Mucosa of descending colon (tissue), 3 donors: Measurements from ENCODE around the gene SNX30. TPM values are rescaled to one million over a fixed set of nuclear protein-coding genes. Genes with fewer than 3 reads are reported as not detected.

ENCODE experiments used
- ATAC-seq: fragments of 200-7000 bp; cut with Tn5 transposase; one replicate; pipeline ENCODE4 v1.9.1; 2020; ENCODE audit warnings: mild to moderate bottlenecking, moderate library complexity
- DNase-seq, 3 donors: peaks; one replicate each; pipeline ENCODE4 v3.0.0-alpha.2; 2020
- H3K36me3 ChIP-seq: fragments of 200-600 bp; one replicate; pipeline ENCODE4 v1.8.0; 2021; ENCODE audit warnings: low read depth, mild to moderate bottlenecking
- H3K4me1 ChIP-seq: fragments of 200-600 bp; one replicate; pipeline ENCODE4 v1.8.0; 2021; ENCODE audit warnings: low read depth, mild to moderate bottlenecking
- H3K4me3 ChIP-seq: fragments of 200-600 bp; one replicate; pipeline ENCODE4 v1.8.0; 2021; ENCODE audit warnings: mild to moderate bottlenecking
- H3K9me3 ChIP-seq: fragments of 200-600 bp; one replicate; pipeline ENCODE4 v1.8.0; 2021; ENCODE audit warnings: mild to moderate bottlenecking
- CTCF ChIP-seq: fragments of 200-600 bp; IDR thresholded peaks from one replicate; pipeline ENCODE4 v1.8.0; 2022; ENCODE audit warnings: antibody characterized with exemption, mild to moderate bottlenecking
- intact Hi-C, 2 donors: fragments of 100-400 bp; cut with DNase I in 1 of 2; cut with micrococcal nuclease in 1 of 2; formaldehyde crosslinking; loops; one replicate each; pipeline versions ENCODE4 v1.11.0 to v1.11.1; 2022; cut with DNase I, micrococcal nuclease
- total RNA-seq, 3 donors: library from RNA; stranded (reverse); fragmentation: NEBNext Ultra II Directional in 2 of 3; extraction: Animal tissue kit (Norgen Biotek cat#: 25700) in 2 of 3; gene quantifications; one replicate each; pipeline versions ENCODE4 v1.2.1 to v1.2.4, GENCODE V29; 2021 to 2023
- donor health status: DM: no; HTN: no; CAD: no; lungs with moderate emphysema.
- donor health status: DM: no; HTN: no; CAD: no.
- donor health status: DM: no; HTN: yes; CAD: no.

SNX30 gene
- total RNA-seq, 3 donors from 2014 or later = 19.0 to 38.6 (median 34.8) TPM

- H3K36me3 ChIP-seq = no peaks in the 10 kb centered on the region
- intact Hi-C loops = no loop called here
- no peak for TF ChIP-seq CTCF
- DNase-seq = no peak
- ATAC-seq = no peak
- no peak overlapping the region for H3K4me3 ChIP-seq
- H3K4me1 ChIP-seq = peaks cover 27% of the 10 kb centered on the region
- H3K9me3 ChIP-seq = no peaks in the 10 kb centered on the region
These were observed 36.4 kb downstream of the SNX30 start for GRCh38 chr9:112786829-112787520.

- no peak for ATAC-seq
These were observed 37.4 kb downstream of the SNX30 start for GRCh38 chr9:112787978-112788377.

GRCh38 chr9:112789473-112789872 is 38.9 kb downstream of the SNX30 start:
- no peak for TF ChIP-seq CTCF
- Histone ChIP-seq H3K9me3 (no peaks in the 10 kb centered on the region), H3K36me3 (no peaks in the 10 kb centered on the region), H3K4me1 (peaks cover 2% of the 10 kb centered on the region), H3K4me3 (no peak overlapping the region)
- no peak for ATAC-seq
- intact Hi-C loops = no loop called here
- no peak for DNase-seq

More at GRCh38 chr9:112787978-112788377, 37.4 kb downstream of the SNX30 start:
- Histone ChIP-seq H3K4me3 (no peak overlapping the region), H3K9me3 (no peaks in the 10 kb centered on the region), H3K36me3 (no peaks in the 10 kb centered on the region), H3K4me1 (peaks cover 17% of the 10 kb centered on the region)
- intact Hi-C loops = no loop called here
- DNase-seq = no peak
- no peak for TF ChIP-seq CTCF

GRCh38 chr9:112789891-112790774 is 39.6 kb downstream of the SNX30 start:
- no peaks in the 10 kb centered on the region for H3K4me1 ChIP-seq
- no peak for ATAC-seq
- no peaks in the 10 kb centered on the region for H3K9me3 ChIP-seq
- DNase-seq = no peak
- no peak overlapping the region for H3K4me3 ChIP-seq
- TF ChIP-seq CTCF = no peak
- intact Hi-C loops = no loop called here
- no peaks in the 10 kb centered on the region for H3K36me3 ChIP-seq

GRCh38 chr9:112792670-112793069 is 42.1 kb downstream of the SNX30 start:
- TF ChIP-seq CTCF = no peak
- intact Hi-C loops = no loop called here
- Histone ChIP-seq H3K36me3 (no peaks in the 10 kb centered on the region), H3K4me3 (no peak overlapping the region), H3K4me1 (no peaks in the 10 kb centered on the region), H3K9me3 (no peaks in the 10 kb centered on the region)
- ATAC-seq = no peak
- no peak for DNase-seq
